Astrocyte (in vitro differentiated cells and primary cell): ENCODE data around the gene OVCH2.

ENCODE experiments used
- CTCF ChIP-seq: IDR thresholded peaks from 2 replicates; pipeline ENCODE4 v1.5.1; 2011; ENCODE audit warnings: low read depth, mild to moderate bottlenecking, inconsistent platforms, low read length, moderate library complexity; ENCODE audit not compliant: insufficient read depth
- EZH2 ChIP-seq: IDR thresholded peaks from 2 replicates; pipeline ENCODE4 v1.6.1; 2012; ENCODE audit warnings: mild to moderate bottlenecking, low read length, inconsistent platforms; ENCODE audit not compliant: insufficient read depth

- TF ChIP-seq CTCF = no peak
- no peak for TF ChIP-seq EZH2
Observed at GRCh38 chr11:7671347-7672215, 34.7 kb downstream of the OVCH2 start.
